Fibroblast of pulmonary artery (primary cell): ENCODE measurements around the gene OSTF1.

Experiments
- DNase-seq: peaks from one replicate; pipeline ENCODE4 v3.0.0-alpha.2; 2010; ENCODE audit warnings: low read depth
- H3K4me3 ChIP-seq: replicated peaks from 2 replicates; pipeline ENCODE4 v1.5.1; 2011; ENCODE audit warnings: low read depth, mild to moderate bottlenecking, control low read depth, low read length, moderate library complexity
- CTCF ChIP-seq: IDR thresholded peaks from 2 replicates; pipeline ENCODE4 v1.5.1; 2011; ENCODE audit warnings: mild to moderate bottlenecking, control low read depth, low read length, inconsistent platforms; ENCODE audit errors: missing control alignments

Gene OSTF1

GRCh38 chr9:75149841-75150241 is 61.5 kb downstream of the OSTF1 start:
- no peak for TF ChIP-seq CTCF
- no peak for DNase-seq
- H3K4me3 ChIP-seq, result no peak overlapping the region

GRCh38 chr9:75150512-75150911 is 62.2 kb downstream of the OSTF1 start:
- no peak for DNase-seq
- H3K4me3 ChIP-seq, result no peak overlapping the region
- TF ChIP-seq CTCF, result no peak

- no peak for DNase-seq
- TF ChIP-seq CTCF, result no peak
- H3K4me3 ChIP-seq, result no peak overlapping the region
These were observed 64.1 kb downstream of the OSTF1 start for GRCh38 chr9:75152416-75152815.

- no peak for DNase-seq
- H3K4me3 ChIP-seq, result no peak overlapping the region
- TF ChIP-seq CTCF, result no peak
These were observed 68.5 kb downstream of the OSTF1 start for GRCh38 chr9:75156858-75157257.

- H3K4me3 ChIP-seq, result no peak overlapping the region
- no peak for TF ChIP-seq CTCF
- no peak for DNase-seq
These were observed 73.0 kb downstream of the OSTF1 start for GRCh38 chr9:75161116-75161857.

- no peak for DNase-seq
- no peak overlapping the region for H3K4me3 ChIP-seq
- TF ChIP-seq CTCF, result no peak
These were observed 75.5 kb downstream of the OSTF1 start for GRCh38 chr9:75163764-75164163.

- no peak overlapping the region for H3K4me3 ChIP-seq
- no peak for DNase-seq
These were observed 76.3 kb downstream of the OSTF1 start for GRCh38 chr9:75164573-75164972.

More at GRCh38 chr9:75164573-75164972, 76.3 kb downstream of the OSTF1 start:
- TF ChIP-seq CTCF, result no peak
